WI38 (cell line): ENCODE results near the gene DYRK3.

Source experiments
- H3K4me3 ChIP-seq: 2 replicates; pipeline ENCODE4 v1.5.1; 2011; ENCODE audit warnings: low read depth, mild to moderate bottlenecking, control low read depth, low read length
- TF ChIP-seq, protein P1 (sequence below): IDR thresholded peaks from 2 replicates; pipeline ENCODE4 v1.5.1; 2012; ENCODE audit warnings: low read depth, mild to moderate bottlenecking, control low read depth, low read length

The DYRK3 gene

DNA sequence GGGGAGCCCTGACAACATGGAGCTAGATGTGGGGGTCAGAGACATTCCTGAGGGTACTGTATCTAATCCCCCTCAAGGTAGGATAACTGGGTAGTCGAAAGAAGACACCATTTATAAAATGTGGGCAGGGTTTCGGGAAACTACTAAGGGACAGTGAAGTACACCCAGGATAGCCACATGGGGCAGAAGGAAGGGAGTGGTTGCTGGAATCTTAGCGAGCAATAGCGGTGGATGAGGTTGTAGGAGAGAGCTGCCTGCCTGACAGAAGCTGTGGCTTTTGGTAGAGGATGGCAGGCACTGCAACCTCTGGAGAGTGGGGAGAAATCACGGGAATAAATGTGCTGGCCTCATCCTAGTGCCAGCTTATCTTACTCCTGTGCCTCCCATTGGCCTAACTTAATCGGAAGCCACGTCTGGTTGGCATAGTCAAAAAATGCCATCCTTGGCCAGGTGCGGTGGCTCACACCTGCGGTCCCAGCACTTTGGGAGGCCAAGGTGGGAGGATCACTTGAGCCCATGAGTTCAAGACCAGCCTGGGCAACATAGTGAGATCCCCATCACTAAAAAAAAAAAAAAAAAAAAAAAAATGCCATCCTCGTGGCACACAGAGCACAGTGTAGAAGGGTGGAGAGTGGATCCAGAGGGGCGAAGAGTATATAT, 26.0 kb downstream of the DYRK3 start:
- TF ChIP-seq, protein P1, sequence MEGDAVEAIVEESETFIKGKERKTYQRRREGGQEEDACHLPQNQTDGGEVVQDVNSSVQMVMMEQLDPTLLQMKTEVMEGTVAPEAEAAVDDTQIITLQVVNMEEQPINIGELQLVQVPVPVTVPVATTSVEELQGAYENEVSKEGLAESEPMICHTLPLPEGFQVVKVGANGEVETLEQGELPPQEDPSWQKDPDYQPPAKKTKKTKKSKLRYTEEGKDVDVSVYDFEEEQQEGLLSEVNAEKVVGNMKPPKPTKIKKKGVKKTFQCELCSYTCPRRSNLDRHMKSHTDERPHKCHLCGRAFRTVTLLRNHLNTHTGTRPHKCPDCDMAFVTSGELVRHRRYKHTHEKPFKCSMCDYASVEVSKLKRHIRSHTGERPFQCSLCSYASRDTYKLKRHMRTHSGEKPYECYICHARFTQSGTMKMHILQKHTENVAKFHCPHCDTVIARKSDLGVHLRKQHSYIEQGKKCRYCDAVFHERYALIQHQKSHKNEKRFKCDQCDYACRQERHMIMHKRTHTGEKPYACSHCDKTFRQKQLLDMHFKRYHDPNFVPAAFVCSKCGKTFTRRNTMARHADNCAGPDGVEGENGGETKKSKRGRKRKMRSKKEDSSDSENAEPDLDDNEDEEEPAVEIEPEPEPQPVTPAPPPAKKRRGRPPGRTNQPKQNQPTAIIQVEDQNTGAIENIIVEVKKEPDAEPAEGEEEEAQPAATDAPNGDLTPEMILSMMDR: no peak
- no peak overlapping the region for H3K4me3 ChIP-seq

DNA sequence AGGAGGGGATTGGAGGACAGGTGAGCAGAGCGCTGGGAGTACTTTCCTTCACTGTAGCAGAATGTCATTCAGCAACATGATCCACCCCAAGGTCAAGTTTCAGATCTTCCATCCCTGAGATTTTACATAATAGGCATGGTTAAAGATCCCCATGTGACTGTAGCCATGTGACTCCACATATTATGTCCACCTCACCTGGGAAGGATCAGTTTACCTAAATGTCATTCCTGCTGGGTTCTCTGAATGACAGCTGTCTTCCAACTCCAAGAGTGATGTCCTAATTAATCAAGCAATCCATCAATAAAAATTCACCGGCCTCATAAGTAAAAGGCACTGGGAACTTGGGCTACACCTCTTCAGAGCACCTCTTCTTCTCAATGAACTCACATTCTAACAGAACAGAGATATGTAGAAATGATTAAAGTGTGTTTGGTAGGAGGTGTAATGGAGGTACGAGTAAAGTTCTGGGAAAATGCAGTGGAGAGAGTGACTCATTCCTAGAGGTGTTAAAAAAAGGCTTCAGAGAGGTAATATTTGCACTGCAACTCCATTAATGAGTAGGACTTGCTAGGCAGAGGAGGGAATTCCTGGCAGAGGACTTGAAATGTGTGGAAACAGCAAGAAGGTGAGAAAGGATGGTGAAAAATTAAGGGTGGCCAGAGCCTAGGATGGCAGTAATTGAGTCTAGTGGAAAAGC, 27.2 kb downstream of the DYRK3 start:
- no peak overlapping the region for H3K4me3 ChIP-seq
- TF ChIP-seq, protein P1: no peak

DNA sequence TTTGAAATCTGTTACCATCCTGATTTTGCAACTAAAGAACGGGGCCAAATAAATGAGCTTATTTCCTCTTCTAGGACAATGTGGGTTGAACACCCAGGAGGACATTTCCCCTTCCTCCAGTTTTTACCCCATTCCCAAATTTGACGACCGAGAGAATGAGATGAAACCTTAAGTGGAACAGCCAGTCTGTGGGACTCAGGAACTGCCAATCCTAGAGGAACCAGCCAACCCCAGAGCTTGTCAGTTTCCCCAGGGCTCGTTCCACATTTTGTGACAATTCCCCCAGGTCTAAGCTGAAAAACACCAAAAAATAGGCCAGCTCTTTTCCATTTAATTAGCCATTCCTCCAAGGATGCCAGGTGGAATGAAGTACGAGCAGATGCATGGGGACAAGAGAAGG, 28.0 kb downstream of the DYRK3 start:
- TF ChIP-seq, protein P1: no peak
- no peak overlapping the region for H3K4me3 ChIP-seq

DNA sequence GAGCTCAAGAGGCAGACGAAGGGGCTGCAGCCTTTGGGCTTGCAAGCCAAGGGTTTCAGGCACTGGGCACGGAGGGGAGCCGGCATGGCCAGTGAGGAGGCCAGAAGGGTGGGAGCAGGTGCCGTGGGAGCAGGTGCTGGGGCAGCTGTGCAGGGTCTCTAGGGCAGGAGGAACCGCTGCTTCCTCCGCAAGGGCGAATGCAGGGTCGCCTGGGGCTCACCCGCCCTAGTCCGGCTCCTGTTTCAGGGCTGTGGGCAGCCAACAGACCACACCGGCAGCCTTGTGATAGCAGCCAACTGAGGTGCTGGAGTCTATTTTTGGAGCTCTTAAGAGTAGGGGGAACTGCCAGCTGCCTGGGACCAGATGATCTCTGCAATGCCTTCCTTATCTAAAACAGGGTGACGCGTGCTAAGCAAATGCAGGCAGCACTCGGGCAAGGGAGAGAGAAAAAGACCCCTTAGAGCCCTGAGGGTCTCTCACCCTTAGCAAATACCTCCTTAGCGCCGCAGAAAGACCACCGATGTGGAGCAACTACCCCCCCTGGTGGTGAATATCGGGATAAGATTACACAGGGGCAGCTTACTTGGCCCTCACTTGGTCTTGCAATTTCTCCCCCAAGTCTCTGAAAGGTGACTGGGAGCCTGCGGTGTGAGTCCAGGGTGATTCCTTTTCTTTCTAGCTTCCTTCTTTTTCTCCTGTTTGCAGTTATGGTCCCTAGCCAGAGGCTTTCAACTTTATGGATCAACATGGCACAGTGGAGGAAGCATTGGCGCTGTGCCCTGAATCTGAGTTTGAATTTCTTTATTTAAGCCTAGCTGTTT, 28.7 kb downstream of the DYRK3 start:
- H3K4me3 ChIP-seq: no peak overlapping the region
- TF ChIP-seq, protein P1: peak; percentile 68

DNA sequence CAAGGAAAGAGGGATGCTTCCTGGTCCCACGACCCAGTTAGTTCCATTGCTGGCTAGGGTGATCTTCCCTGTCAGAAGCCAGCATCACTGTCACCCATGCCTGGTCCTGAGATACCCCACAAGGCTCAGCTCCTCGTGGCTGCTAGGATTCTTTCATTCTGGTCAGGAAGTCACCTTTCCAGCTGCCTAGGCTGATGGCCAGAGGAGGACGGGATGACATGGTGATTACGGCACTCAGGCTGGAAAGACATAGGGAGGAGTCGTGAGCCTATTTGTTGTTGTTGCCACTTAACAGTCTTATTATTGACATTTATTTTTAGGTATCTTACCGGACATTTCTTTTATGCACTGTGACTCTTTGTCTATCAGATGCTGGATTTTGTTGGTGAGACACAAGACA, 29.4 kb downstream of the DYRK3 start:
- no peak overlapping the region for H3K4me3 ChIP-seq
- TF ChIP-seq, protein P1: no peak

DNA sequence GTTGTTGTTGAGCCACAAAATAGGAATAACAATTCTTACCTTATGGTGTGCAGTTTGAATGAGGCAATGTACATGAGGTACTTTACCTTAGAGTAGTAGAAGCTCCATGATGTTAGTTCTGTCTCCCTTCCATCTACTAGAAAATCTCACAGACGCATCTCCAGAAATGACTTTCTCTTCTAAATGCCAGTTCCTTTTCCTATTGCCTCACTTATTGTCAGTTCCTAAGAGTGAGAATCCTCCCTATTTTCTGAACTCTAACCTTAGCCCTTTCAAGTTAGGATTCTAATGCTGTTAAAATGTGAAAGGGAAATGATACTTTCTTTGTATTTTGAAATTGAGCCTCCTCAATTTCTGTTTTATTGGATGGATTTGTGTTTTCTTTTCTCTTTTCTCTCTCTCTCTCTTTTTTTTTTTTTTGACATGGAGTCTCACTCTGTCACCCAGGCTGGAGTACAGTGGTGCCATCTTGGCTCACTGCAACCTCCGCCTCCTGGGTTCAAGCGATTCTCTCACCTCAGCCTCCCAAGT, 30.8 kb downstream of the DYRK3 start:
- TF ChIP-seq, protein P1: no peak
- no peak overlapping the region for H3K4me3 ChIP-seq
